Naive B cell (primary cell): ENCODE data around the gene RASGRF1. TPM values are rescaled to one million over a fixed set of nuclear protein-coding genes. Genes with fewer than 3 reads are reported as not detected.
A peak's percentile ranks its signal among the peaks of the same experiment; 100 is the strongest.
"Not testable (repeated sequence)": the region's sequence is repeated elsewhere in the genome, so short reads cannot be mapped to it uniquely, and the experiment has no call there.

Experiments
- ATAC-seq, 2 donors: fragments of 150-1000 bp; cut with Tn5 transposase; 2 replicates each; pipeline ENCODE4 v1.10.0; 2021; ENCODE audit warnings: low read depth in 2 of 2, mild to moderate bottlenecking in 2 of 2, moderate library complexity in 2 of 2
- DNase-seq: peaks from one replicate; pipeline ENCODE4 v3.0.0; 2022
- H3K27ac Mint-ChIP-seq, 6 donors: one replicate each; pipeline ENCODE4 v1.8.0; 2020 to 2022; ENCODE audit warnings: mild to moderate bottlenecking in 6 of 6, mixed read lengths in 6 of 6, moderate library complexity in 5 of 6, inconsistent platforms in 2 of 6
- H3K27me3 Mint-ChIP-seq, 3 donors: one replicate each; pipeline ENCODE4 v1.8.0; 2021 to 2022; ENCODE audit warnings: mixed read lengths in 3 of 3, mild to moderate bottlenecking in 1 of 3
- H3K36me3 Mint-ChIP-seq, 2 donors: one replicate each; pipeline ENCODE4 v1.8.0; 2020 to 2022; ENCODE audit warnings: mixed read lengths in 2 of 2, inconsistent platforms in 1 of 2, mild to moderate bottlenecking in 1 of 2
- H3K4me1 Mint-ChIP-seq, 3 donors: one replicate each; pipeline ENCODE4 v1.8.0; 2020 to 2022; ENCODE audit warnings: mixed read lengths in 3 of 3, inconsistent platforms in 1 of 3, mild to moderate bottlenecking in 1 of 3, moderate library complexity in 1 of 3
- H3K4me3 Mint-ChIP-seq, 8 donors: one replicate each; pipeline ENCODE4 v1.8.0; 2020 to 2022; ENCODE audit warnings: mild to moderate bottlenecking in 8 of 8, mixed read lengths in 8 of 8, moderate library complexity in 8 of 8, inconsistent platforms in 2 of 8
- H3K9me3 Mint-ChIP-seq, 7 donors: one replicate each; pipeline ENCODE4 v1.8.0; 2020 to 2022; ENCODE audit warnings: mixed read lengths in 7 of 7, mild to moderate bottlenecking in 5 of 7, inconsistent platforms in 2 of 7, moderate library complexity in 1 of 7
- polyA plus RNA-seq, 6 donors: library from polyadenylated mRNA; unstranded; fragments of 300-500 nt; fragmentation: Illumina TruSeq; gene quantifications; one replicate each; pipeline ENCODE4 v1.2.3, GENCODE V29; 2021; ENCODE audit warnings: low read depth in 6 of 6

RASGRF1 gene
- polyA plus RNA-seq, 6 donors from 2014 or later, result 0.04 to 0.25 TPM; not detected in 4

GRCh38 chr15:79121571-79121970, 31.0 kb upstream of the RASGRF1 start:
- Mint-ChIP-seq H3K9me3 (no peaks in the 10 kb centered on the region), H3K4me3 (no peak overlapping the region), H3K4me1 (no peaks in the 10 kb centered on the region), H3K27ac (no peak overlapping the region), H3K27me3 (peaks cover 11 to 40% (median 39%) of the 10 kb centered on the region in 3 donors), H3K36me3 (no peaks in the 10 kb centered on the region)
- DNase-seq (no peak), ATAC-seq (no peak)

DNA sequence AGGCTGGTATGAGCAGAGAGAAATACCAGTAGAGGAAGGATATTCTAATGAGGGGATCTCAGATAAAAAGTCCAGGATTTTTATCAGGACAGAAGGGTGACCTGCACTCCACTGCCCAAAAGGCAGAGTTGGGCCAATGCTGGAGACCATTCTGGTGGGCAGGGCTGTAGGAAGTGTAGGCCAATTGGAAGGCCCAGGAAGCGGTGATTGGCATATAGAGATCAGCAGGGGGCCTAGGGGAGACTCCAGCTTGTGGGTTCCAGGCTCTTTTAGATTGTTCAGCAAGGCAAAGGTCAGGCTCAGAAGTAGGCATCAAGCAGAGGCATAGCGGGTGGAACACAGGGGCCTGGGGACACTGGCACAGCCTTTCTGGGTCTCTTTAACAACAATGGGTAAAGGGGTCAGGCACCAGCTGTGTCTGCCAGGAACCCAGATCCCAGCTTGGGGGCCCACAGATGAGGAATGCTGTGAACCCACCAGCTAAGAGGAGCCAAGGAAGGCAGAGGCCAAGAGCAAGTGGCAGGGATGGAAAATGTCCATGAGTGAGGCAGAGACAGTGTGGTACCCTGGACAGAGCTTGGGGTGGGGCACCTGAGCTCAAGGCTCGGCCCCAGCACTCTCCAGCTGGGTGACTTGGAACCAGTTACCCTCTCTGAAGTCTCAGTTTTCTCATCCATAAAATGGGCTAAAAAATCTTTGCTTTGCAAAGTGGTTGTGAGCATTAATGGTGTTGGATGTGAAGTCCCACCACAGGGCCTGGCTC, 27.0 kb upstream of the RASGRF1 start:
- no peak overlapping the region for H3K27ac Mint-ChIP-seq
- H3K9me3 Mint-ChIP-seq, result peaks cover 0 to 10% (median 3%) of the 10 kb centered on the region in 7 donors
- no peaks in the 10 kb centered on the region for H3K36me3 Mint-ChIP-seq
- H3K4me1 Mint-ChIP-seq, result no peaks in the 10 kb centered on the region
- no peak for ATAC-seq
- DNase-seq, result no peak
- no peak overlapping the region for H3K4me3 Mint-ChIP-seq
- peaks cover 18 to 49% (median 37%) of the 10 kb centered on the region in 3 donors for H3K27me3 Mint-ChIP-seq

GRCh38 chr15:79116771-79117170, 26.2 kb upstream of the RASGRF1 start:
- Mint-ChIP-seq H3K36me3 (no peaks in the 10 kb centered on the region), H3K9me3 (peaks cover 0 to 10% (median 4%) of the 10 kb centered on the region in 7 donors), H3K27ac (no peak overlapping the region), H3K27me3 (peaks cover 24 to 48% (median 41%) of the 10 kb centered on the region in 3 donors), H3K4me1 (no peaks in the 10 kb centered on the region), H3K4me3 (no peak overlapping the region)
- DNase-seq (no peak), ATAC-seq (no peak)

- Mint-ChIP-seq H3K9me3 (peaks cover 0 to 13% (median 5%) of the 10 kb centered on the region in 7 donors), H3K4me1 (no peaks in the 10 kb centered on the region), H3K27me3 (peaks cover 17 to 47% (median 43%) of the 10 kb centered on the region in 3 donors), H3K36me3 (no peaks in the 10 kb centered on the region), H3K27ac (no peak overlapping the region), H3K4me3 (no peak overlapping the region)
- DNase-seq, result no peak
- no peak for ATAC-seq
These were observed 25.5 kb upstream of the RASGRF1 start for GRCh38 chr15:79115986-79116665.

GRCh38 chr15:79113831-79114230, 23.3 kb upstream of the RASGRF1 start:
- Mint-ChIP-seq H3K4me1 (no peaks in the 10 kb centered on the region), H3K27ac (no peak overlapping the region), H3K4me3 (no peak overlapping the region), H3K36me3 (no peaks in the 10 kb centered on the region), H3K27me3 (peaks cover 28 to 61% (median 60%) of the 10 kb centered on the region in 3 donors), H3K9me3 (peaks cover 0 to 17% (median 10%) of the 10 kb centered on the region in 7 donors)
- DNase-seq (no peak), ATAC-seq (no peak)

GRCh38 chr15:79111404-79111803, 20.8 kb upstream of the RASGRF1 start:
- H3K4me1 Mint-ChIP-seq, result peaks cover 6 to 13% (median 8%) of the 10 kb centered on the region in 3 donors
- H3K4me3 Mint-ChIP-seq, H3K36me3 Mint-ChIP-seq, DNase-seq, ATAC-seq, H3K27ac Mint-ChIP-seq: not testable (repeated sequence)
- peaks cover 0 to 17% (median 10%) of the 10 kb centered on the region in 7 donors for H3K9me3 Mint-ChIP-seq
- H3K27me3 Mint-ChIP-seq, result peaks cover 33 to 51% (median 49%) of the 10 kb centered on the region in 3 donors

DNA sequence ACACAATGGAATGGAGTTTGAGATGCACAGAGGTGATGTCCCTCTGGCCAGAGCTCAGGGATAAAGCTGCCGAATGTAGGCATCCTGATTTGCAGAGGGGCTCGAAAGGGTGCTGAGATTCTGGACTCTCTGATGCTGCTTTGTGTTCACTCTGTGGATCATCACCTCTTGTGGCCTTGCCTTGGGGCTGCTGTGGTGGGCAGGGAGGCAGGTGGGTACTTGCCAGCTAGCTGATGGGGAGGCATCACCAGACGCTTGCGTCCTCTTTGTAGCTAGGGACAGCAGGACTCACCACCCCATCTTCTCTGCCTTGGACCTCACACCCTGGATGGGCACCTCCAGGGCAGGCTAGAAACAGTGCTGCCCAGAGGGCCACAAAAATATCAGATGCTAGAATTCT, 14.6 kb upstream of the RASGRF1 start:
- peaks cover 10 to 17% (median 13%) of the 10 kb centered on the region in 3 donors for H3K4me1 Mint-ChIP-seq
- H3K4me3 Mint-ChIP-seq, result no peak overlapping the region
- no peak overlapping the region for H3K27ac Mint-ChIP-seq
- DNase-seq, result no peak
- peaks cover 44 to 51% (median 45%) of the 10 kb centered on the region in 3 donors for H3K27me3 Mint-ChIP-seq
- peaks cover 0 to 4% (median 0%) of the 10 kb centered on the region in 7 donors for H3K9me3 Mint-ChIP-seq
- H3K36me3 Mint-ChIP-seq, result no peaks in the 10 kb centered on the region
- ATAC-seq, result no peak

DNA sequence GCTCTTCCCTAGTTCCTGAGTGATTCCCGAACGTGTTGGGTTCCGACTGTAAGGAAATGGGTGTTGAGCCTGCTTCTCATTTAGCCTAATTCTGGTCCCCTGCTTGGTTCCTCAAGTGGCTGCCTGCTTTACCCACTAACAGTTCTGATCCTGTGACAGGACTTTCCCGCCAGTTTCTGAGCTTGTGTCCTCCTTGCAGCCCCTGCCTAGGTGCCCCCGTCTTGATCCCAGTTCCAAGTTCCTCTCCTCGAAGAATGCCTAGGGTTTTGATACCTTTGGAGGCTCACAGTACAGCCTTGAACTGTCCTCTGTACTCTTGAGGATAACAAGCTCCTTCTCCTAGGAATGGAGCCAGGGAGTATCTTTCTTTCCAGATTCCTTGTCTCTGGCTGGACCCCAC, 12.0 kb upstream of the RASGRF1 start:
- Mint-ChIP-seq H3K36me3 (no peaks in the 10 kb centered on the region), H3K4me3 (no peak overlapping the region), H3K27me3 (peaks cover 47 to 55% (median 49%) of the 10 kb centered on the region in 3 donors), H3K27ac (peak overlapping the region in 1 of 6 donors; percentile 40), H3K4me1 (peaks cover 10 to 16% (median 13%) of the 10 kb centered on the region in 3 donors), H3K9me3 (no peaks in the 10 kb centered on the region)
- DNase-seq, result no peak
- no peak for ATAC-seq

DNA sequence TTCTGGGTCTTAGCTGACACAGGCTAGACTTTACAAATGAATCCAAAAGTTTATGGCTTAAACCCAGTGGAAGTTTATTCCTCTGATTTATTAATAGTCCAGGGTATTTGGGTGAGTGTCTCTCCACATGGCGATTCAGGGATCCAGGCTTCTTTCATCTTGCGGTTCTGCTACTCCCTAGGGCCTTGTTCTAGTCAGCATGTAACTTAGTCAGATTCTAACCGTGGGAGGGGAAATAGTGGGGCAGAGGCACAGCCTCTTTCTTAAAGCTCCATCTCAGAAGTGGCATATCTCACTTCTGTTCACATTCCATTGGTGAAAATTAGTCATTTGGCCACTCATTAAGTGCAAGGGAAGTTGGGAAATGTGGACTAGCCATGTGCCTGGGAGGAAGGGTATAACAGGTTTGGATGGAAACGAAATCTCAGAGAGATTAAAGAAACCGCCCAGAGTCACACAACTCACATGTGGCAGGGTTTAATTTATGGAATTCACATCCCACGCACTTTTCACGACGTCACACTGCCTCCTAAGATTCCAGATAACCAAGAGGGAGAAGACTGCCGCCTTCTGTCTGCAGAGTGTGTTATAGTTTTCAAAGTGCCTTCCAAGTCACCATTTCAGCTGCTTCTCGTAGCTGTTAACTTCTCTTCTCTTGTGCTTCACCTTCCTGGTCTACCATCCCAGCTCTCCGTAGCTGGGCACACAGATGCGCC, 11.4 kb upstream of the RASGRF1 start:
- Mint-ChIP-seq H3K27me3 (peaks cover 49 to 61% (median 54%) of the 10 kb centered on the region in 3 donors), H3K9me3 (no peaks in the 10 kb centered on the region), H3K36me3 (no peaks in the 10 kb centered on the region), H3K4me3 (peak overlapping the region in 1 of 8 donors; percentile 5), H3K4me1 (peaks cover 8 to 10% (median 10%) of the 10 kb centered on the region in 3 donors), H3K27ac (peak overlapping the region in 1 of 6 donors; percentile 40)
- ATAC-seq, result no peak
- no peak for DNase-seq

- H3K27ac Mint-ChIP-seq, result no peak overlapping the region
- no peaks in the 10 kb centered on the region for H3K9me3 Mint-ChIP-seq
- H3K27me3 Mint-ChIP-seq, result peaks cover 54 to 77% (median 57%) of the 10 kb centered on the region in 3 donors
- no peak overlapping the region for H3K4me3 Mint-ChIP-seq
- ATAC-seq, result no peak
- DNase-seq, result no peak
- H3K36me3 Mint-ChIP-seq, result no peaks in the 10 kb centered on the region
- H3K4me1 Mint-ChIP-seq, result no peaks in the 10 kb centered on the region
These were observed 9.1 kb upstream of the RASGRF1 start for GRCh38 chr15:79099692-79100091.

DNA sequence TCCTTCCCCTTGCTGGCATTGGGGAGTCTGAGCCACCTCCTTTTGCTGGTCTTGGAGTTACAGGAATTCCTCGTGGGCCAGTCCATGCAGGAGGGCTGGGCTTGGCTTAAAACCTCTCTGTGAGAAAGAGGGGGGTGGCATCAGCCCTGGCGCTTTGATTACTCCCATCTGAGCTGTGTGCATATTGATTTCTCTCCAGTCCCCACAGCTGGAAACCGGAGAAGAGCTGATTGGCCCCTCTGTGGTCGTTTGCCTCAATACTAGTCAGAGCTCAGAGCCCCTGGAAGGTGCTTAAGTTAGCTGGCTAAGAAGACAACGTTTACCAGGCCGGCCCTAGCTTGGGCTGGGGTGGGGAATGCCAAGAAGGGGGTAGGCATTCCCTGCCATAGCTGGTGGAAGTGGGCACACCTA, 4.0 kb upstream of the RASGRF1 start:
- H3K27me3 Mint-ChIP-seq, result peaks cover 34 to 80% (median 66%) of the 10 kb centered on the region in 3 donors
- H3K36me3 Mint-ChIP-seq, result peaks cover 5 to 11% of the 10 kb centered on the region in 2 donors
- peaks cover 19 to 26% (median 22%) of the 10 kb centered on the region in 3 donors for H3K4me1 Mint-ChIP-seq
- ATAC-seq (no peak), DNase-seq (no peak)
- no peak overlapping the region for H3K27ac Mint-ChIP-seq
- H3K4me3 Mint-ChIP-seq, result peak overlapping the region in 1 of 8 donors; percentile 10
- H3K9me3 Mint-ChIP-seq, result no peaks in the 10 kb centered on the region

- Mint-ChIP-seq H3K4me1 (peaks cover 19 to 31% (median 22%) of the 10 kb centered on the region in 3 donors), H3K36me3 (peaks cover 5 to 11% of the 10 kb centered on the region in 2 donors), H3K4me3 (peak overlapping the region in 3 of 8 donors; percentile 2 to 69 (median 16)), H3K27ac (no peak overlapping the region), H3K27me3 (peaks cover 38 to 86% (median 76%) of the 10 kb centered on the region in 3 donors), H3K9me3 (no peaks in the 10 kb centered on the region)
- ATAC-seq, result no peak
- DNase-seq, result no peak
These were observed 2.9 kb upstream of the RASGRF1 start for GRCh38 chr15:79093352-79093935.

DNA sequence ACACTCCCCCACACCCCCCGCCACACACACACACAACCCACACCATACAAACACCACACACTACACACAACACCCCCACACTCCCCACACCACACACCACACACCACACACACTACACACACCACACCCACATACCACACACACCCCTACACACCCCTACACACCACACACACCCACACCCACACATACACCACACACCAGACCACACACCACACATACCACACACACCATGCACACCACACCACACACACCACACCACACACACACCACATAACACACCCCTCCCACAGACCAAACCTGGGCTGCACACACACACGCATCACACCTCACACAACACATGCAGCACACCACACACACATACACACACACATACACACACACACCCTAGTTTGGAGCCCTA, 1.8 kb upstream of the RASGRF1 start:
- no peaks in the 10 kb centered on the region for H3K9me3 Mint-ChIP-seq
- peaks cover 19 to 31% (median 22%) of the 10 kb centered on the region in 3 donors for H3K4me1 Mint-ChIP-seq
- H3K4me3 Mint-ChIP-seq, result peak overlapping the region in 3 of 8 donors; percentile 6 to 73 (median 60)

More for the DNA sequence above, 1.8 kb upstream of the RASGRF1 start:
- ATAC-seq (no peak), DNase-seq (no peak)
- H3K27me3 Mint-ChIP-seq, result peaks cover 45 to 91% (median 85%) of the 10 kb centered on the region in 3 donors
- H3K27ac Mint-ChIP-seq, result peak overlapping the region in 2 of 6 donors; percentile 31 to 93
- peaks cover 5 to 11% of the 10 kb centered on the region in 2 donors for H3K36me3 Mint-ChIP-seq
